ENCODE measurements around the gene CST3.

DNA sequence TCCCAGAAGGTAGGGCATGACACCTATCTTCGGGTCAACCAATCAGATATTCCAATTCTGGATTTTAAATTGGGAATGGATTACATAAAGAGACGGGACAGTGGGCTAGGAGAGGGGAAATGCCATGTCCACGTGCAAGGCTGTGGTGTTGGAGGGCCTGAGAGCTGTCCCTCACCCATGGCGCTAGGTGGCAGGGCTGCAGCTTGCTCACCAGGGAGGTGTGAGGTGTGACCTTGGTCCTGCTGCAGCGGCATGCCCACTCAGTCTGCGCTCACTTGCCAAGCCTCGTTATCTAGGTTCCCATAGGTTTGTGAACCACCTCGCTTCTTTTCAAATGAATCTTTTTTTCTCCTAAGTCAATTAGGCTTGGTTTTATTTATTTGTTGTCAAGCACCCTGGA lies 19.4 kb upstream of the CST3 start:
- TF ChIP-seq, protein P1, sequence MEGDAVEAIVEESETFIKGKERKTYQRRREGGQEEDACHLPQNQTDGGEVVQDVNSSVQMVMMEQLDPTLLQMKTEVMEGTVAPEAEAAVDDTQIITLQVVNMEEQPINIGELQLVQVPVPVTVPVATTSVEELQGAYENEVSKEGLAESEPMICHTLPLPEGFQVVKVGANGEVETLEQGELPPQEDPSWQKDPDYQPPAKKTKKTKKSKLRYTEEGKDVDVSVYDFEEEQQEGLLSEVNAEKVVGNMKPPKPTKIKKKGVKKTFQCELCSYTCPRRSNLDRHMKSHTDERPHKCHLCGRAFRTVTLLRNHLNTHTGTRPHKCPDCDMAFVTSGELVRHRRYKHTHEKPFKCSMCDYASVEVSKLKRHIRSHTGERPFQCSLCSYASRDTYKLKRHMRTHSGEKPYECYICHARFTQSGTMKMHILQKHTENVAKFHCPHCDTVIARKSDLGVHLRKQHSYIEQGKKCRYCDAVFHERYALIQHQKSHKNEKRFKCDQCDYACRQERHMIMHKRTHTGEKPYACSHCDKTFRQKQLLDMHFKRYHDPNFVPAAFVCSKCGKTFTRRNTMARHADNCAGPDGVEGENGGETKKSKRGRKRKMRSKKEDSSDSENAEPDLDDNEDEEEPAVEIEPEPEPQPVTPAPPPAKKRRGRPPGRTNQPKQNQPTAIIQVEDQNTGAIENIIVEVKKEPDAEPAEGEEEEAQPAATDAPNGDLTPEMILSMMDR (IDR thresholded peaks at IDR 0.05; ENCODE audit: insufficient read depth, low read length): no peak
- no peak for TF ChIP-seq GABPA (IDR thresholded peaks at IDR 0.05; ENCODE audit: low read depth)
- no peak for TF ChIP-seq POLR2AphosphoS5 (IDR thresholded peaks at IDR 0.05; ENCODE audit: low read depth)
